Stimulated activated CD4-positive, alpha-beta T cell treated with anti-CD3 and anti-CD28 coated beads, Interleukin-2, amount 100 ng/mL, for 48 hours (primary cell): ENCODE data around the gene TNPO1.
"Not testable (repeated sequence)": the region's sequence is repeated elsewhere in the genome, so short reads cannot be mapped to it uniquely, and the experiment has no call there.

ENCODE experiments used
- DNase-seq, 2 donors: peaks; one replicate each; pipeline ENCODE4 v3.0.0-alpha.2; 2020

Gene TNPO1

GRCh38 chr5:72816284-72817075 lies at the start of gene TNPO1:
TSS of gene TNPO1 (plus strand) at chr5:72816661. CDS start at chr5:72816738, 77 bp downstream.
- DNase-seq = peak; percentile 73 to 78

- DNase-seq = no peak
Observed at GRCh38 chr5:72767289-72768010, 49.0 kb upstream of the TNPO1 start.

GRCh38 chr5:72770266-72770665 lies 46.2 kb upstream of the TNPO1 start:
- DNase-seq = no peak

DNA sequence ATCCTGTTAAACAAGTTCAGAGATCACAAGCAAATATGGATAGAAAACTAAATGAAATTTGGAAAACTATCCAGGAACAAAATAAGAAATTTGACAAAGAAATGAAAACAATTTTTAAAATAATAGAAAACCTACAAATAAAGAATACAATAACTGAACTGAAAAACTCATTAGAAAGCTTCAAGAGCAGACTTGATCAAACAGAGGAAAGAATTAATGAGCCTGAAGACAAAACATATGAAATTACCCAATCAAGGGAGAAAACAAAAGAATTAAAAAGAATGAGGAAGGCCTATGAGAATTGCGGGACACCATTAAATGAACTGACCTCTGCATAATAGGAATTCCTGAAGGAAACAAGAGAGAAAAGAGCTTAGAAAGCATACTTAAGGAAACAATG lies 39.8 kb upstream of the TNPO1 start:
- DNase-seq = no peak

DNA sequence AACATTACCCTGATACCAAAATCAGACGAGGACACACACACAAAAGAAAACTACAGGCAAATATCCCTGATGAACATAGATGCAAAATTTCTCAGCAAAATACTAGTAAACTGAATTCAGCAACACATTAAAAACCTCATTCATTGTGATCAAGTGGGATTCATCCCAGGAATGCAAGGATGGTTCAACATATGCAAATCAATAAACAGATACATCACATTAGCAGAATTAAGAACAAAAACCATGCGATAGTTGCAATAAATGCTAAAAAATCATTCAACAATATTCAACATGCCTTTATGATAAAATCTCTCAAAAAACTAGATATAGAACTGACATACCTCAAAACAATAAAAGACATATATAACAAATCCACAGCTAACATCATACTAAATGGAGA lies 36.9 kb upstream of the TNPO1 start:
- no peak for DNase-seq

DNA sequence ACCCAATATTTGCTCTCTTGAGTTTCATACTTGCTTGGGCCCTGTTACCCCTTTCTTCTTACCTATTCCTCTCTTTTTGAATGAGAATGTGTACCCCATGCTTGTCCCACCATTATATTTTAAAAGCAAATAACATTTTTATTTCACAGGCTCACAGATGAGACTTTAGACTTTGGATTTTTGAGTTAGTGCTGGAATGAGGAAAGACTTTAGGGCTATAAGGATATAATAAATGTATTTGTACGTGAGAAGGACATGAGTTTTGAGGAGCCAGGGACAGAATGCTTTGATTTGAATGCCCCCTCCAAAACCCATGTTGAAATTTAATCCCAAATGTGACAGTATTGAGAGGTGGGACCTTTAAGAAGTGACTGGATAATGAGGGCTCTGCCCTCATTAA lies 33.1 kb upstream of the TNPO1 start:
- DNase-seq = no peak

- DNase-seq = no peak
Observed at GRCh38 chr5:72784129-72784528, 32.3 kb upstream of the TNPO1 start.

DNA sequence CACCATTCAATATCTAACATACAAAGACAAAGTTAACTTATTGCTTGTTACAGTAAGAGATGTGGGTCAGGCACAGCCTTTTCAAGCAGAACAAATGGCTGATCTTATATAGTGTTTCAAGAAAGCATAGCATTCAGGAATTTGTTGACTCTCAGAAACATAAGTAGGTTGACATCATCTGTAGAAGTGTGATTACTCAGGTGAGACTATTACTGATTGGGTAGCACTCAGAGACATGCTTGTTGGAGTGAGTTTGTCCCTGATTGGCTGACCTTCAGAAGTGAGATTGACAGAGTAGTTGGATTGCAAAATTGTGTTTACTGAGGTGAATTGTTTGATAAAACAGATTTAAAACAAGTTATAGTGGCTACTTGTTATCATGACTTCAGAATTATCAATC lies 30.7 kb upstream of the TNPO1 start:
- no peak for DNase-seq

- DNase-seq = no peak
Observed at GRCh38 chr5:72786676-72787075, 29.8 kb upstream of the TNPO1 start.

- DNase-seq = no peak
Observed at GRCh38 chr5:72788866-72789505, 27.5 kb upstream of the TNPO1 start.

- no peak for DNase-seq
Observed at GRCh38 chr5:72790186-72790585, 26.3 kb upstream of the TNPO1 start.

DNA sequence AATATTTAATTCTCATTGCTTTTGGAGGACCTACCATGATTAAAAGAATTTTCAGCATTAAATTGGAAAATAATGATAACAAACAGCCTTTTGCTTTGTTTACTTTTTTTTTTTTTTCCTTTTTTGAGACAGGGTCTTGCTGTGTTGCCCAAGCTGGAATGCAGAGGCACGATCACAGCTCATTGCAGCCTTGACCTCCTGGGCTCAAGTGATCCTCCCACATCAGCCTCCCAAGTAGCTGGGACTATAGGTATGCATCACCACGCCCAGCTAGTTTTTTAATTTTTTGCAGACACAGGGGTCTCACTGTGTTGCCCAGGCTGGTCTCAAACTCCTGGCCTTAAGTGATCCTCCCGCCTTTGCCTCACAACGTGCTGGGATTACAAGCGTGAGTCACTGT lies 23.8 kb upstream of the TNPO1 start:
- DNase-seq = not testable (repeated sequence)

GRCh38 chr5:72796001-72796400 lies 20.5 kb upstream of the TNPO1 start:
- no peak for DNase-seq

DNA sequence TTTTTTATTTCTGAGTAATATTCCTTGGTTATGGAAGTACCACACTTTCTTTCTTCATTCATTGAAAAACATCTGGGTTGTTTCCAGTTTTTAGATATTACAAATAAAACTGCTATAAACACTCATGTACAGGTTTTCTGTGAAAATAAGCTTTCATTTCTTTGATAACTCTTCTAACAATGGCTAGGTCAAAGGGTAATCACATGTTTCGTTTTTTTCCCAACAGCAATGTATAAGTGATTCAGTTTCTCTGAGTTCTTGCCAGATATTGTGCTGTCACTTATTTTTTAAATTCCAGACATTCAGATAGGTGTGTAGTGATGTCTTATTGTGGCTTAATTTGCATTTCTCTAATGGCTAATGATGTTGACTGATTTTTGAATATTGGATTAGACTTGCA lies 16.7 kb upstream of the TNPO1 start:
- DNase-seq = no peak

- not testable (repeated sequence) for DNase-seq
Observed at GRCh38 chr5:72808637-72809036, 7.8 kb upstream of the TNPO1 start.

DNA sequence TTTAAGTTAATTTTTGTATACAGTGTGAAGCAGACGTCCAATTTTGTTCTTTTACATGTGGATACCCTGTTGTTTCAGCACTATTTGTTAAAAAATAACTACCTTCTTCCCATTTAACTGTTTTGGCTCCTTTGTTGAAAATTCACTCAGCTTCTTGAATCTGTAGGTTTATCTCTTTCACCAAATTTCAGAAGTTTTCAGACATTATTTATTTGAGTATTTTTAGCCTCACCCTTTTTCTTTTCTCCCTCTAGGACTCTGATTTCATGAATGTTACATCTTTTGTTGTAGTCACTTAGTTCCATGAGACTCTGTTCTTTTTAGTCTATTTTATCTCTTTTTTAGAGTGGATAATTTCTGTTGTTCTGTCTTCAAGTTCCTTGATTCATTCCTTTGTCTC lies 4.6 kb upstream of the TNPO1 start:
- DNase-seq = no peak

DNA sequence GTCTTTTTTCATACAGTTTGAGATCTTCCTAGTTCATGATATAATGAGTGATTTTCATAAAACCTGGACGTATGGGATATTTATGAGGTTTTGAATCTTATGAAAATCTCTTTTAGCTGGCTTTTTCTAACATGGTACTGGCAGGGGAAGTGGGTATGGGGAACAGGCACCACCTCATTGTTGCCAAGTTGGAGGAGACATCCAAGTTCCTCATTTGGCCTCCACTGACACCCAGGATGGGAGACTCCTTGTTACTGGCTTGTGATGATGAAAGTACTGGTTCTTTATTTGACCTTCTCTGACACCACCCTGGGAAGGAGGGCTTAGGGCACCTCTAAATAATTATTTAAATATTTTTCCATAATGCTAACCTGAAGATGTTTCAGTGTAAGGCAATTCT lies 4.0 kb upstream of the TNPO1 start:
- DNase-seq = no peak

GRCh38 chr5:72814104-72814503 lies 2.4 kb upstream of the TNPO1 start:
- no peak for DNase-seq

GRCh38 chr5:72814864-72815263 lies 1.6 kb upstream of the TNPO1 start:
- DNase-seq = no peak

- no peak for DNase-seq
Observed at GRCh38 chr5:72815580-72816283, 729 bp upstream of the TNPO1 start.

- DNase-seq = peak; percentile 21 to 26
Observed at GRCh38 chr5:72817076-72817481, 618 bp downstream of the TNPO1 start.

DNA sequence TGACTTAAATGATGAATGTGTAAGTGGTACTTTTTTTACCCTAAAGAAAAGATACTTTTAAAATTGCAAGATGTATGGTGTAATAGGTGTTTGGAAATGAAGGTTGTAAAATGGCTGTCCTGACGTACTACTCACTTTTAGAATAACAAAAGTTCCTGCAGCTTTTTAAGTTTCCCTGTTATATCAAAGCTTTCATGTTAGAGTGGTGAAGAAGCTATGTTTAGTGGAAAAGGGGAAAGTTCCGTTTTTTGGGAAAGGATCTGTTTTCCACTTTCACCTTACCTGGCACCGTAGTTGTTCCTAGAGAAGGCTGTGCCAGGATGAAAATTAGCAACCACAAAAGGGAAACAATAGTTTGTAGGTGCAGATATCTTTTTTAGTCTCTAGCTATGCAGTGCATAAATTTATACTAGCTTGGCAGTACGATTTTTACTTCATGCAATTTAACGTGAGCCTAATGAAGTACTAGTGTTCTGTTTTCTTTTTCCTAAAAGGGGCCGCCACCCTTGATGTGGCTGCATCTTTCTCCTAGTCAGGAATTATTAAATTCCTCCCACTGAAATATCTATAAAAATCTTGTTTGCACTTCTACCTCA lies 1.3 kb downstream of the TNPO1 start:
- no peak for DNase-seq
